Osteoblast (primary cell): ENCODE measurements around the gene CEPT1. TPM values are rescaled to one million over a fixed set of nuclear protein-coding genes. Genes with fewer than 3 reads are reported as not detected.

Experiments
- DNase-seq: peaks from one replicate; pipeline ENCODE4 v3.0.0; 2011; ENCODE audit warnings: low spot score, mixed read lengths; ENCODE audit not compliant: insufficient read length; ENCODE audit errors: missing footprints
- H2AFZ ChIP-seq: 2 replicates; pipeline ENCODE4 v1.6.0; 2011; ENCODE audit warnings: mild to moderate bottlenecking, low read length
- H3K27ac ChIP-seq: 2 replicates; pipeline ENCODE4 v1.5.1; 2011; ENCODE audit warnings: mild to moderate bottlenecking, low read depth, low read length, moderate library complexity
- H3K27me3 ChIP-seq: 2 replicates; pipeline ENCODE4 v1.6.0; 2012; ENCODE audit warnings: mild to moderate bottlenecking, control low read depth, inconsistent platforms, low read length, moderate library complexity; ENCODE audit not compliant: insufficient read depth
- H3K36me3 ChIP-seq: 2 replicates; pipeline ENCODE4 v1.5.1; 2011; ENCODE audit warnings: mild to moderate bottlenecking, low read length, control low read depth, moderate library complexity; ENCODE audit not compliant: insufficient read depth
- H3K4me1 ChIP-seq: 2 replicates; pipeline ENCODE4 v1.5.1; 2011; ENCODE audit warnings: mild to moderate bottlenecking, low read length, control low read depth, moderate library complexity; ENCODE audit not compliant: insufficient read depth
- H3K4me2 ChIP-seq: 2 replicates; pipeline ENCODE4 v1.6.0; 2011; ENCODE audit warnings: mild to moderate bottlenecking, low read length; ENCODE audit not compliant: insufficient read depth
- H3K4me3 ChIP-seq: fragments of 200-600 bp; sonication (generic); 3 replicates; pipeline ENCODE4 v1.5.1; 2012; ENCODE audit warnings: mild to moderate bottlenecking, low read length, inconsistent platforms; ENCODE audit not compliant: insufficient read depth
- H3K79me2 ChIP-seq: 2 replicates; pipeline ENCODE4 v1.6.0; 2012; ENCODE audit warnings: mild to moderate bottlenecking, low read length, control low read depth, inconsistent platforms; ENCODE audit not compliant: insufficient read depth
- H3K9me3 ChIP-seq: 2 replicates; pipeline ENCODE4 v1.5.1; 2011; ENCODE audit warnings: low read depth, low read length, control low read depth
- H4K20me1 ChIP-seq: 2 replicates; pipeline ENCODE4 v1.6.0; 2012; ENCODE audit warnings: mild to moderate bottlenecking, low read length, control low read depth; ENCODE audit not compliant: insufficient read depth
- total RNA-seq: library from RNA; depleted of rRNA; stranded (reverse); fragments of >200 nt; gene quantifications from 2 replicates; pipeline ENCODE4 v1.2.3, GENCODE V29; 2012
- TF ChIP-seq, protein P1 (sequence below): IDR thresholded peaks from 2 replicates; pipeline ENCODE4 v1.5.1; 2011; ENCODE audit warnings: mild to moderate bottlenecking, low read depth, low read length, moderate library complexity; ENCODE audit errors: extremely low read depth

CEPT1 gene
- total RNA-seq, 1 donor = 37.3 TPM

DNA sequence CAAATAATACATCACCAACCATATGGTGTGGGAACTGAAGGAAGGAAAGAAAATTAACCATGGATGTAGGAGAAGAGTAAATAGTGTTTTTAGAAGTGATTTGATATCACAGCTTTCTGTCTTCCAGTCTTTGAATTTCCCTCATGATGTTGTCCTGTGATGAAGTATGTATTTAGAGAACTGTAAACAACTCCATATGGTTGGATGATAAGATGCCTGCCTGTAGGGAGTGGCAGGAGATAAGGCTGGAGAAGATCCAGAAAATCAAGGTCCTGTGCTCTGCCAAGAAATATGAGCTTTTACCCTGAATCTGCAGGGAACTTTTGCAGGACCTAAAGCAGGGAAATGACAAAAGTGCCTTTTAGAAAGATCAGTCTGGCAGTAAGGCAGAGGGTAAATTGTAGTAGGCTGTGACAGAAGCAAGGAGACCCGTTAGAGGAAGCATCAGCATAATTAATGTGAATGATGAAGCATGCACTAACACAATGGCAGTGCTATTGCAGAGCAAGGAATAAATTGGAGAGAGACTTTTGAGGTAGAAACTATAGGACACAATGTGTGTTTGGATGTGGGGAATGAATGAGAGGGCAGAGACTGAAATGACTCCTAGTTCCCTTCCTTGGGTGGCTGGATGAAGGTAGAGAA, 21.9 kb downstream of the CEPT1 start:
- Histone ChIP-seq H4K20me1 (peaks cover 3% of the 10 kb centered on the region), H3K4me3 (no peak overlapping the region), H3K9me3 (no peaks in the 10 kb centered on the region), H2AFZ (no peak overlapping the region), H3K79me2 (peaks cover 16% of the 10 kb centered on the region), H3K27ac (no peak overlapping the region), H3K4me1 (no peaks in the 10 kb centered on the region), H3K27me3 (no peaks in the 10 kb centered on the region), H3K4me2 (no peak overlapping the region), H3K36me3 (peaks cover 7% of the 10 kb centered on the region)
- no peak for DNase-seq
- TF ChIP-seq, protein P1, sequence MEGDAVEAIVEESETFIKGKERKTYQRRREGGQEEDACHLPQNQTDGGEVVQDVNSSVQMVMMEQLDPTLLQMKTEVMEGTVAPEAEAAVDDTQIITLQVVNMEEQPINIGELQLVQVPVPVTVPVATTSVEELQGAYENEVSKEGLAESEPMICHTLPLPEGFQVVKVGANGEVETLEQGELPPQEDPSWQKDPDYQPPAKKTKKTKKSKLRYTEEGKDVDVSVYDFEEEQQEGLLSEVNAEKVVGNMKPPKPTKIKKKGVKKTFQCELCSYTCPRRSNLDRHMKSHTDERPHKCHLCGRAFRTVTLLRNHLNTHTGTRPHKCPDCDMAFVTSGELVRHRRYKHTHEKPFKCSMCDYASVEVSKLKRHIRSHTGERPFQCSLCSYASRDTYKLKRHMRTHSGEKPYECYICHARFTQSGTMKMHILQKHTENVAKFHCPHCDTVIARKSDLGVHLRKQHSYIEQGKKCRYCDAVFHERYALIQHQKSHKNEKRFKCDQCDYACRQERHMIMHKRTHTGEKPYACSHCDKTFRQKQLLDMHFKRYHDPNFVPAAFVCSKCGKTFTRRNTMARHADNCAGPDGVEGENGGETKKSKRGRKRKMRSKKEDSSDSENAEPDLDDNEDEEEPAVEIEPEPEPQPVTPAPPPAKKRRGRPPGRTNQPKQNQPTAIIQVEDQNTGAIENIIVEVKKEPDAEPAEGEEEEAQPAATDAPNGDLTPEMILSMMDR = no peak

DNA sequence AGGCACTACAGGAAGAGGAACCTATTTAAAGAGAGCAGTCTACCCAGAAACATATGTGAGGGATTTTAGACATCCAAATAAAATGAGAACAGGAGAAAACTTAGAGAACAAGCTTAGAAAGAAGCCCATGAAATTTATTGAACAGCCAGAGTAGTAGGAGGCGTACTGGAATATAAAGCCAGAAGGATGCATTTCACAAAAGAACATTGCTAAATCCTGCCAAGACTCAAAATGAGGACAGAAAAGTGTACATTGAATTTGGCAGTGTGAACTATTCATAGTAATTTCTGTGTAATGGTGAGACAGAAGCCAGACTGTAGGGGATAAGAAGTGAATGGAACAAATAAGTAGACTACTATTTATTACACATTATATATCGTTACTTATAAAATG, 22.5 kb downstream of the CEPT1 start:
- H3K9me3 ChIP-seq = no peaks in the 10 kb centered on the region
- peaks cover 7% of the 10 kb centered on the region for H3K36me3 ChIP-seq
- peaks cover 1% of the 10 kb centered on the region for H4K20me1 ChIP-seq
- no peak overlapping the region for H3K27ac ChIP-seq
- H3K79me2 ChIP-seq = peaks cover 12% of the 10 kb centered on the region
- no peaks in the 10 kb centered on the region for H3K4me1 ChIP-seq
- TF ChIP-seq, protein P1 = no peak
- no peak overlapping the region for H3K4me3 ChIP-seq
- no peak overlapping the region for H3K4me2 ChIP-seq
- no peaks in the 10 kb centered on the region for H3K27me3 ChIP-seq
- no peak for DNase-seq
- no peak overlapping the region for H2AFZ ChIP-seq

DNA sequence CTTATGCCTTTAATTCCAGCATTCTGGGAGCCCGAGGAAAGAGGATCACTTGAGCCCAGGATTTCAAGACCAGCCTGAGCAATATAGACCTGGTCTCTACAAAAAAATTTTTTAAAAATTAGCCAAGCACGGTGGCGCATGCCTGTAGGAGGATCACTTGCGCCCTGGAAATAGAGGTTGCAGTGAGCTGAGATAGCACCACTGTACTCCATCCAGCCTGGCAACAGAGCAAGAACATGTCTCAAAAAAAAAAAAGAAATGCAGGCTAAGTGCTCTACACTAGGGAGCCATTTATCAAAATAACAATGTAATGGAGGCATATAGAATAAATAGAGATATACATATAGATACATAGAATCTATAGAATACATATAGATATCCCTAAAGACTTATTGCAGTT, 23.3 kb downstream of the CEPT1 start:
- TF ChIP-seq, protein P1 = no peak
- Histone ChIP-seq H3K27ac (no peak overlapping the region), H3K4me3 (no peak overlapping the region), H3K36me3 (peaks cover 12% of the 10 kb centered on the region), H3K9me3 (no peaks in the 10 kb centered on the region), H2AFZ (no peak overlapping the region), H3K79me2 (peaks cover 8% of the 10 kb centered on the region), H3K27me3 (no peaks in the 10 kb centered on the region), H3K4me2 (no peak overlapping the region), H4K20me1 (no peaks in the 10 kb centered on the region), H3K4me1 (no peaks in the 10 kb centered on the region)
- DNase-seq = no peak

DNA sequence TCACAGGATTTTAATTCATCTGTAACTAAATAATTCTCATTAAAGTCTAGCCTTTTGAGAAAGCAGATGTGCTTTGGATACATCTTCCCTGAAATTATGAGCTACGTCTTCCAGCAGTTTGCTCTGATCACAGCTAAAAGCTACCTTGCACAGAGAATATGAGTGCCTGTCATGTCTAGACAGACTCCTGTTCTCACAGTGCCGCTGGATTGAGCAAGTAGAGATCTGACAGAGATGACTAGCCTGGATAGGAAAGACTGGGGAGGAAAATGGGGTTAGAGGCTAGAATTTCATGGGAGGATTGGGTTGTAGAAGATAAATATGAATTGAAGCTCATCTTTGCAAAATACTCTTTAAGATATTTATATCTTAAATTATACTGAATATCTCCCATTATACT, 24.1 kb downstream of the CEPT1 start:
- TF ChIP-seq, protein P1 = no peak
- no peaks in the 10 kb centered on the region for H3K9me3 ChIP-seq
- no peaks in the 10 kb centered on the region for H4K20me1 ChIP-seq
- H2AFZ ChIP-seq = no peak overlapping the region
- no peaks in the 10 kb centered on the region for H3K4me1 ChIP-seq
- no peak overlapping the region for H3K4me3 ChIP-seq
- no peak overlapping the region for H3K27ac ChIP-seq
- peaks cover 16% of the 10 kb centered on the region for H3K36me3 ChIP-seq
- no peak for DNase-seq
- peaks cover 4% of the 10 kb centered on the region for H3K79me2 ChIP-seq
- no peak overlapping the region for H3K4me2 ChIP-seq
- H3K27me3 ChIP-seq = no peaks in the 10 kb centered on the region
